Transverse colon (tissue), 4 donors: ENCODE measurements around the gene PTPRG. TPM values are rescaled to one million over a fixed set of nuclear protein-coding genes. Genes with fewer than 3 reads are reported as not detected.
A peak's percentile ranks its signal among the peaks of the same experiment; 100 is the strongest.

Experiments
- DNase-seq: peaks from one replicate; pipeline ENCODE4 v3.0.0-alpha.2; 2019
- H3K27ac ChIP-seq, 4 donors: fragments of 200-600 bp; sonication (generic); 2 replicates each; pipeline ENCODE4 v1.5.1; 2016 to 2018; ENCODE audit warnings: inconsistent platforms in 4 of 4
- H3K27me3 ChIP-seq: fragments of 200-600 bp; sonication (generic); 2 replicates; pipeline ENCODE4 v1.5.1; 2017; ENCODE audit warnings: inconsistent platforms
- H3K36me3 ChIP-seq, 4 donors: fragments of 200-600 bp; sonication (generic); 2 replicates each; pipeline ENCODE4 v1.5.1; 2017 to 2019; ENCODE audit warnings: inconsistent platforms in 4 of 4
- H3K4me1 ChIP-seq, 4 donors: fragments of 200-600 bp; sonication (generic); 2 replicates each; pipeline ENCODE4 v1.5.1; 2017 to 2020; ENCODE audit warnings: inconsistent platforms in 4 of 4
- H3K4me3 ChIP-seq, 4 donors: fragments of 200-600 bp; sonication (generic); 1 replicate in 1 of 4; 2 replicates in 3 of 4; pipeline versions ENCODE4 v1.5.1 to v1.6.1; 2017 to 2019; ENCODE audit warnings: inconsistent platforms in 4 of 4
- H3K9me3 ChIP-seq, 2 donors: fragments of 200-600 bp; sonication (generic); 2 replicates each; pipeline ENCODE4 v1.5.1; 2017 to 2019; ENCODE audit warnings: inconsistent platforms in 2 of 2
- CTCF ChIP-seq, 5 experiments: fragments of 200-600 bp in 3 of 5; fragments of 450-650 bp in 2 of 5; sonication (generic) in 3 of 5; IDR thresholded peaks; 1 replicate in 2 of 5; 2 replicates in 3 of 5; pipeline ENCODE4 v1.5.1; 2016 to 2017; ENCODE audit warnings: antibody characterized with exemption in 5 of 5, inconsistent platforms in 3 of 5, mild to moderate bottlenecking in 2 of 5, moderate library complexity in 1 of 5
- EP300 ChIP-seq: sonication (generic); formaldehyde crosslinking; IDR thresholded peaks from one replicate; pipeline ENCODE4 v1.6.1; 2017; ENCODE audit warnings: antibody characterized with exemption, low read depth
- POLR2A ChIP-seq: fragments of 450-650 bp; IDR thresholded peaks from one replicate; pipeline ENCODE4 v1.6.1; 2016; ENCODE audit warnings: antibody characterized with exemption, mild to moderate bottlenecking, moderate library complexity
- POLR2AphosphoS5 ChIP-seq, 3 donors: sonication (generic); formaldehyde crosslinking; IDR thresholded peaks; one replicate each; pipeline ENCODE4 v1.6.1; 2016; ENCODE audit warnings: antibody characterized with exemption in 3 of 3
- WGBS, 2 donors: methylation state at CpG; one replicate each; pipeline ENCODE4 v1.1.5; 2018; ENCODE audit warnings: low coverage in 1 of 2; 5-methylcytosine and 5-hydroxymethylcytosine counted together
- in situ Hi-C, 4 donors: fragments of 200-750 bp; cut with MboI; loops; one replicate each; pipeline versions ENCODE4 v1.15.0 to v1.15.1; 2017; ENCODE audit warnings: low sequenced_read_pairs in 3 of 4, low pct_ligation_motif_present in 1 of 4, low pct_unique_long_range_greater_than_20kb in 1 of 4
- intact Hi-C: fragments of 100-400 bp; cut with DNase I; formaldehyde crosslinking; loops from one replicate; pipeline ENCODE4 v1.15.1; 2023; ENCODE audit warnings: low total_unique reads
- total RNA-seq, 4 donors: library from RNA; depleted of rRNA; stranded (reverse); fragments of >200 nt; gene quantifications; one replicate each; pipeline ENCODE4 v1.1.0, GENCODE V29; 2016

PTPRG gene
- total RNA-seq, 4 donors from 2014 or later = 29.2 to 83.4 (median 41.6) TPM

- 63 to 69% methylated on average over 4 to 6 of the region's 6 CpGs for WGBS, 2 donors
- Histone ChIP-seq H3K27ac (no peak overlapping the region), H3K27me3 (no peaks in the 10 kb centered on the region), H3K36me3 (no peaks in the 10 kb centered on the region), H3K4me1 (peaks cover 11 to 53% (median 17%) of the 10 kb centered on the region in 4 donors), H3K9me3 (no peaks in the 10 kb centered on the region), H3K4me3 (no peak overlapping the region)
- intact Hi-C loops (loop anchor here (10.0 kb wide), 1 partner anchor 338 kb away; no protein-coding TSS in a partner anchor), in situ Hi-C loops (no loop called here)
- no peak for TF ChIP-seq EP300
- no peak for TF ChIP-seq POLR2A
- no peak for TF ChIP-seq POLR2AphosphoS5 (IDR thresholded peaks at IDR 0.05)
- no peak for TF ChIP-seq CTCF (IDR thresholded peaks at IDR 0.05)
- DNase-seq = no peak
Observed at GRCh38 chr3:61666615-61667330, 105.4 kb downstream of the PTPRG start.

GRCh38 chr3:61667383-61667782 lies 106.0 kb downstream of the PTPRG start:
- intact Hi-C loops = loop anchor here (10.0 kb wide), 1 partner anchor 337 kb away; no protein-coding TSS in a partner anchor
- in situ Hi-C loops = no loop called here
- H3K4me1 ChIP-seq = peaks cover 11 to 53% (median 17%) of the 10 kb centered on the region in 4 donors
- H3K36me3 ChIP-seq = no peaks in the 10 kb centered on the region
- H3K27me3 ChIP-seq = no peaks in the 10 kb centered on the region
- WGBS, 2 donors = 67 to 68% methylated on average over 1 to 6 of the region's 6 CpGs
- peak; percentile 33 for DNase-seq
- TF ChIP-seq CTCF (IDR thresholded peaks at IDR 0.05) (no peak), POLR2A (no peak), POLR2AphosphoS5 (IDR thresholded peaks at IDR 0.05) (no peak), EP300 (no peak)
- H3K27ac ChIP-seq = no peak overlapping the region
- no peak overlapping the region for H3K4me3 ChIP-seq
- no peaks in the 10 kb centered on the region for H3K9me3 ChIP-seq

- Histone ChIP-seq H3K4me1 (peaks cover 11 to 53% (median 17%) of the 10 kb centered on the region in 4 donors), H3K4me3 (no peak overlapping the region), H3K27me3 (no peaks in the 10 kb centered on the region), H3K9me3 (no peaks in the 10 kb centered on the region), H3K36me3 (no peaks in the 10 kb centered on the region), H3K27ac (no peak overlapping the region)
- intact Hi-C loops = loop anchor here (10.0 kb wide), 1 partner anchor 337 kb away; no protein-coding TSS in a partner anchor
- no peak for DNase-seq
- TF ChIP-seq POLR2A (no peak), EP300 (no peak), CTCF (IDR thresholded peaks at IDR 0.05) (no peak), POLR2AphosphoS5 (IDR thresholded peaks at IDR 0.05) (no peak)
- in situ Hi-C loops = no loop called here
Observed at GRCh38 chr3:61667814-61668213, 106.4 kb downstream of the PTPRG start.

- TF ChIP-seq EP300 = no peak
- no peak for TF ChIP-seq POLR2AphosphoS5 (IDR thresholded peaks at IDR 0.05)
- no peak for TF ChIP-seq CTCF (IDR thresholded peaks at IDR 0.05)
- TF ChIP-seq POLR2A = no peak
- in situ Hi-C loops = no loop called here
- H3K27me3 ChIP-seq = no peaks in the 10 kb centered on the region
- DNase-seq = no peak
- intact Hi-C loops = loop anchor here (10.0 kb wide), 1 partner anchor 336 kb away; no protein-coding TSS in a partner anchor
- peaks cover 11 to 53% (median 17%) of the 10 kb centered on the region in 4 donors for H3K4me1 ChIP-seq
- H3K9me3 ChIP-seq = no peaks in the 10 kb centered on the region
- 66 to 68% methylated on average over 4 to 5 of the region's 5 CpGs for WGBS, 2 donors
- no peak overlapping the region for H3K4me3 ChIP-seq
- no peaks in the 10 kb centered on the region for H3K36me3 ChIP-seq
- H3K27ac ChIP-seq = no peak overlapping the region
Observed at GRCh38 chr3:61668317-61668864, 107.0 kb downstream of the PTPRG start.
